Fibroblast of upper back skin (primary cell): ENCODE data around the gene C11orf16.
A peak's percentile ranks its signal among the peaks of the same experiment; 100 is the strongest.
"Not testable (repeated sequence)": the region's sequence is repeated elsewhere in the genome, so short reads cannot be mapped to it uniquely, and the experiment has no call there.

ENCODE experiments used
- DNase-seq: peaks from one replicate; pipeline ENCODE4 v3.0.0-alpha.2; 2013

The C11orf16 gene

DNA sequence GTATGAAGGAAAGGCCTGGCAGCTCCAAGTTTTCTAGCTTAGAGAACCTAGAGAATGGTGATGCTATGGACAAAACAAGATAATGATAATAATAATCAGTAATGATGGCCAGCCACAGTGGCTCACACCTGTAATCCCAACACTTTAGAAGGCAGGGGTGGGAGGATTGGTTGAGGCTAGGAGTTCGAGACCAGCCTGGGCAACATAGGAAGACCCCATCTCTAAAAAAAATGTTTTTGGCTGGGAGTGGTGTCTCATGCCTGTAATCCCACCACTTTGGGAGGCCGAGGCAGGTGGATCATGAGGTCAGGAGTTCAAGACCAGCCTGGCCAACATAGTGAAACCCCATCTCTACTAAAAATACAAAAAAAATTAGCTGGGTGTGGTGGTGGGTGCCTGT is 3.0 kb upstream of the C11orf16 start:
- not testable (repeated sequence) for DNase-seq

DNA sequence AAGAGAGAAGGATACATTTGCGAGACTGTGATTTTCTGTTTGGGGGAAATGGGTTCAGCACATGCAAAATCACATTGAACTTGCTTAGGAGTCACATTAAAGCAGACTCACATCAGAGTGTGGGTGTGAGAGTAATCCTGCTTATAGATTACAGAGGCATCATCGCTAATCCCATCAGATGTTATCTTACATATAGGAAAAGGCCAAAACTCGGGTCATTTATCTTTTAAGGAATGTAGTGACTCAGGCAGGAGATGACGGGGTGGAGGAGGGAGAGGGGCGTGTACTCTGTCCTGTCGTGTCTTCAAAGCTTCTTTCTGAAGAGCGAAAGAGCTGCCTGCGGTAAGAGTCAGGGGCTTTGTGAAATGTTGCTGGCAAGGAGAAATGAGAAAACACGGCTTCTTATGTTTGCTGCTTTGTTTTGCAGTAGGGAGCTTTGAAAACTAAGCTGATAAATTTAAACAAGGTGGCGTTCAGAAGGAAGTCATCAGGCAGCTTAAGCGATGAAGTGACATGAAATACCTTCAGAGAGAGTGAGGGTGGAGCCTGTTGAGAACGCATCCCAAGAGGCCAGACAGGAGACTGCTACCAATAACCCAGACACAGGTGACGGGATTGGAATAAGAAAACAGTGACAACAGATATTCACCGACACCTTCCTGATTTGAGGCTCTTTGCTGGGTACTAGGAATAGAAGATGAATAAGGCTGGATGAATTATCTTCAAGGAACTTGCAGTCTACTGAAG is 2.2 kb upstream of the C11orf16 start:
- peak; percentile 93 for DNase-seq

DNA sequence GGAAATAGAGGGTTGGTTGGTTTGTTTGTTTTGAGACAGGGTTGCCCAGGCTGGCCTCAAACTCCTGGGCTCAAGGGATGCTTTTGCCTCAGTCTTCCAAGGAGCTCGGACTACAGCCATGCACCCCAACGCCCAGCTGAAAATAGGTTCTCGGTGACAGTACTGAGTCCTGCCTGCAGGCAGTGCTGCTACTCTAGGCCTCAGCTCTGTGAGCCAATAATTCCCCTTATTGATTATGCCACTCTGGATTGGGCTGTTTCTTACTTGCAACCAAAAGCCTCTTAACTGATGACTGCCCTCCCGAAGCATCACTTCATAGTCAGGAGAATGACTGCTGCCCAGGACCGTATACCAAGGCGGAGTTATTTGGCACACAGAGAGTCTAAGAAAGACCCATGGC is 1.2 kb upstream of the C11orf16 start:
- DNase-seq = no peak

DNA sequence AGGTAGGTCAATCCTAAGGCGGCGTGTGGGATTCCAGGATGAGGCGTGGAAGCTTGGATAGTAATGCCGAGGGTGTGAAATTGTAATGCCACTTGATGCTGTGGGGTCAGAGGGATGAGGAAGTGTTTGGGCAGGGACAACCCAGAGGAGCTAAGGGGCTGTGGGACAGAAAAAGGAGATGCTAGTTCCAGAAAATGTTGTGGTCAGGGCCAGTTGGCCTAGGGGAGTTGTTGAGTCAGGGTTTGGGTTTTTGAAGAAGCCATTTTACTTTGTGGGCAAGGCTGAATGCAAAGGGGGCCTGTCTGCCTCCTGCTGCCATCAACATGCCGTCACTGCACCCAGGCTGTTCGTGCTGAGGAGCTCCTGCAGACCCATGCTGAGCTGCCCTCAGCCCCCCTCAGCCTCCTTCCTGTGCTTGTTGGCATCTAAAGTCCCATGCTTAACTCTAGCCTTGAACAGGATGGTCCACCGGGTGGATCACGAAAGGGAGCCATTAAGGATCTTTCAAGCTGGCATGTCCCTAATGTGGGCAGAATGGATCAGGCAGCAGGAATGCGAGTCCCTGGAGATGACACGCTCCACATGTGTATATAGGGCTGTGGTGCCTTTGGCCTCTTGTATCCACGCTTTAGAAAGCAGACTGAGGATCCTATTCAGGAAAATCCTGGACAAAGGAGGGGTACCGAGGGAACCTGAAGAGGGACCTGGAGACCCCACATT is 2.1 kb downstream of the C11orf16 start:
- no peak for DNase-seq

DNA sequence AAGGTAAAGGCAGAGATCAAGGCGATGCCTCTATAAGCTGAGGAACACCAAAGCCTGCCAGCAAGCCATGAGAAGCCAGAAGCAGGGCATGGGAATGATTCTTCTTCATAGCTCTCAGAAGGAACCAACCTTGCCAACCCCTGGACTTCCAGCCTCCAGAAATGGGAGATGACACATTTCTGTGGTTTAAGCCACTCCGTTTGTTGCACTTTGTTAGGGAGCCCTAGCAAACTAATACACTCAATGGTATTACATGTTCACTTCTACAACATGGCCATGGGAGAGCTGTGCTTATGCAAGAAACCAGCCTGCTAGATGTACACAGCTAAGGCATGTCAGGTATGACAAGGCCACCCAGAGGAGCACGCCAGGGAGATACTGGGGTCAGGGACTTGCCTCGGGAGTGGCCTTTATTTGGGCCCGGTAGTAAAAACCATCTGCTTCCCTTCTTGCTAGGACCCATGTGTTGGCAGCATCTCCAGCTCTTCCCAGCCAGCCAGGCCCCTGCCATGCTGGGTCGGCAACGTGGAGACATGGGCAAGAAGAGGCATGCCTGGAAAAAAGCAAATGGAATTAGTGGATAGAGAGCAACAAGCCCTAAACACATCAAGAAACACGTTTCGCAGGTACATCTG is 3.6 kb downstream of the C11orf16 start:
- DNase-seq = no peak

DNA sequence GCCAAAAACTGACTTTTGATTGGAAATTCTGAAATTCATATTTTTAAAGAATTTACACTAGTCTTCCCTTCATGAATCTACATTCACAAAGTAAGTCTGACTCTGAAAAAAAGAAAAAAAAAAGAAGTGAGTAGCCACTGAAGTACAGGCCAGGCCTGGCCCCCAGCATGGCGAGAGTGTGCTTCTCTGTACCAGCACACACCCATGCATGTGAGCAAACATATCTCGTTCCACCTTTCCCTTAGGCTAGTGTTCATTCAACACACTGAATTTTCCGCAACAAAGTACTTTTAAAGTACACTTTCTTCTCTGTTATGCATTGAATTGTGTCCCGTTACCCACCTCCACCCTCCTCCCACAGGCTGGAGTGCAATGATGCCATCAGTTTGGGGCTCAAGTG is 4.5 kb downstream of the C11orf16 start:
- no peak for DNase-seq

DNA sequence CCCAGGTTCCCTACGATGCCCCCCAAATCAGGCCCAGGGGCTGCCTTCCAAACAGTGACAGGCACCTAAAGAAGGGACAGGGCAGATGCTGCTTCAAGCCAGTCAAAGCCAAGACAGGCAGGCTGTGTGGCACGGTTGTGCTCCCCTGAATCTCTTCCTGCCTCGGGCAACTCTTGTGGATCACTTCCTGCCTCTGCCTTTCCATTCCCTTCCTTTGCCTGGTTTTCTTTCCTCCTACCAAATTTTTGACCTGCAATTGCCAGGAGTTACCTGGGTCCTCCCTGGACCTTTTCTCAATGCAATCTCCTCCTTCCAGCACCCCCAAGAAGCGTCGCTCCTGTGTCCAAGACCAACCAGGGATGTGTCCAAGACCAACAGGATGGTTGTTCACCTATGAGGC is 5.5 kb downstream of the C11orf16 start:
- no peak for DNase-seq

DNA sequence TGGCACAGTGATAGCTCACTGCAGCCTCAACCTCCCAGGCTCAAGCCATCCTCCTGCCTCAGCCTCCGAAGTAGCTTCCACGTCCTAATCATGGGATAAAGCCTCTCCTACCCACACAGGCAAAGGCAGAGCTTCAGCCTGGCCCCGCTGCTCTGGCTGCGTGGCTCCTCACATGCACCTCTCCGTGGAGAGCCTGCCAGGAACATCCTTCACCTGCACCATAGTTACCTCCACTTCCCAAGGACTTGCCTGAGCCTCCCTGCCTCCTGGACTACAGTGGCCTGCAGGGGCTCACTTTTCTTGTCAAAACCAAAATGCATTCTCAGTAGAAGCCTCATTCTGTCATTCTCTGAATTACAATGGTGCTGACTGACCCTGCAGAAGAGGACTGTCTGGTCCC is 6.5 kb downstream of the C11orf16 start:
- DNase-seq = no peak

DNA sequence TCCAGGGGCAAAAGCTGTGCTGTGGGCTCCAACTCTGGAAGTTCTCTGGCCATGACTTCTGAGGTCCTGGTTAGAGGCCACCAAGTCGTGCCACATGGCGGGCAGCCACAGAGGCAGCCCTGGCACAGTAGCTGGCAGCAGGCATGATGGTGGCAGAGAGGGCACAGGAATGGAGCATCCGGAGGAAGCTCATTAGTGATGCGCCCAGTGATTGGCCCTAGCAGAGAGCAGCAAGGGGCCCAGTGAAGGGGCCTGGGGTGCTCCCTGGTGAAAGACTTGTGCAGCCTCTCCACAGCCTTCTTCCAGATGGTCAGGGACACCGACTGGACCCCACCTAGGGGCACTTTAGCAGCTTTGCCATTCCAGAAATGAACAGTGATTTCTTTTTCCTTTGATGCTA is 7.0 kb downstream of the C11orf16 start:
- DNase-seq = no peak

DNA sequence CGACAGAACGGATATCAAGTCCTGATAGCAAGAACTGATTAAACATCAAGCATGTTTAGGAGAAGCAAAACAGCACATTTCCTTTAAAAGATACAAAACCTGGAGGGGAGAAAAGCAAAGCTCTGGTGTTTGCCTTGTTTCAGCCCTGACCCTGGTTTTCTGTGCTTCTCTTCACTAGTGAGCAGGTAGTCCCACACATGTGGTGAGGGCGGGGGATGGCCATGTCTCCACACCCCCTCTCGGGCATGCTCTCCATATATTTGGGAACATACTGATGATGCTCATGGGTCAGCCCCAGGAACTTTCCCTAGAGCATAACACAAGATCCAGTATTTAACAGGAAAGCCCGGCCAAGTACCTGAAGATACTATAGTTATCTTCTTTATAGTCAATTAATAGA is 10.1 kb downstream of the C11orf16 start:
- no peak for DNase-seq

DNA sequence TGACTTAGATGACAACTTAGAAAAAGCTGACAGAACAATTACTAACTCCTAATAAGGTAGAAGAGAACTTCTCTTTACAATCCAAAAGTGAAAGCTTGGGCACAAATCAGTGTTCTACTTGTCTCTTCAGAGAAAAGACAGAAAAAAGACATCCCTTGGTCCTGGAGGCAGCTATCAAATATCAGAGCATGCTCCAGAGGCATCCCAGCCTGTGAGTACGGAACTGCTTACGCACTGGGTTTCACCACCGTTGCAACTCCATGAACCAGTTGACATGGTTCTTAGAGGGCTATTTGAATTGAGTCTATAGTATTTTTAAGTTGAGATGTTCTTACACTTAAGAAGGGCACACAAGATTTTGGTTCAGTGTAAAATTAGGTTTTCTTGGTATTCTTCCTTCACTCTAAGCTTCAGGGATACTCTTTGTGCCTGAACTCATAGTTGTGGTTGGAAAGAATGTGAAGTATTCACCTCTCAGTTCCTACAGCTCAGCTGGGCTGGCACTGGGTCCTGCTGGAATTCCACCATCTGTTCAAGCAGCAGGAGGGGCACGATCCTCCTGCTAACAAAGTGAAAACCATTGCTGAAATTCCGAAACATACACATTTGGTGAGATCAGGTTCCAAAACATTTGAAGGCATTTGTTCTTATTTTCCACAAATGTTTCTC is 15.5 kb downstream of the C11orf16 start:
- DNase-seq = peak; percentile 96

DNA sequence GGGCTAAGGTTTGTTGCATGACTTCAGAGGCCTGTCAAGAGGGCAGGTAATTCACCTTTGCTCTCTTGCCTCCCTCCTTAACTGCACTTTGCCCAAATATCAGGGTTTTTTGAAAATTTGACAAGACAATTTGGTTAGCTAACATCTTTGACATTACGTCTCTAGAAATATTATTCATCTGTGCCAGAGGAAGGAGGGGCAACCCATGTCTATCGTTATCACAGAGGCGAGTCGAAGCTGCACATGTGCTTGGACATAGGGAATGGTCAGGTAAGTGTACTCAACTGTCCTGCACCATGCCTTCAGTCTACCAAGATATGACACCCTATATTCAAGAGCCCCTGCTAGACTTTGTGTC is 18.1 kb downstream of the C11orf16 start:
- no peak for DNase-seq

DNA sequence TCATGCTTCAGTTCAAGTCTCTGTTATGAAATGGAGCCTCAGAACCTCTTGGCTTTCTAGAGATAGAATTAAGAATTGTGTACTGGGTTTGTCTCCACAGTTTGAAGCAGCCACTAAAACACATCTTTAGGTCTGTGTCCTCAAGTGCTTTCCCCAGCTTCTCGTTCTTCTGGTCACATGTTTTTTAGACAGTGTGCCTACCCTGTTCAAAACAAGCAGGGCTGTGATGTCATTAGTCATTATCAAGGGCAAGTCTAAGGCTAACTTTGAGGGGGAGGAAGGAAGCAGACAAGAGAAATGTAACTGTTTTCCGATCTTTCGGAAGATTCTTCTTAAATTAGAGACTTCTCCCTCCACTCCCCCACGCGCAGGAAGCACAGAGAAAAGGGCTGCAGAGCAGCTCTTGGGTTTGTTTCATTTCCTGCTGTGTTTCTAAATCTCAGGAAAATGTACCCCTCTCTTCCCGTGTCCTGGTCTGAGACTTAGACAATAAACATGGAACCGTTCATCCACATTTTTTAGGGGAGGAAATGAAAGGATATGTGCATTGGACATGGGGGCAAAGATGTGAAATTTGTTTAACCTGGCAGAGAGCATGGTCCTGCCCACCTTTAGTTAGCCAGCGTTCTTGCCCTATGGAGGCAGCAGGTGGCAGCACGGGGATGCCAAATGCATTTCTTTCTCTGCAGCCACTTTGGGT is 18.6 kb downstream of the C11orf16 start:
- peak; percentile 47 for DNase-seq

DNA sequence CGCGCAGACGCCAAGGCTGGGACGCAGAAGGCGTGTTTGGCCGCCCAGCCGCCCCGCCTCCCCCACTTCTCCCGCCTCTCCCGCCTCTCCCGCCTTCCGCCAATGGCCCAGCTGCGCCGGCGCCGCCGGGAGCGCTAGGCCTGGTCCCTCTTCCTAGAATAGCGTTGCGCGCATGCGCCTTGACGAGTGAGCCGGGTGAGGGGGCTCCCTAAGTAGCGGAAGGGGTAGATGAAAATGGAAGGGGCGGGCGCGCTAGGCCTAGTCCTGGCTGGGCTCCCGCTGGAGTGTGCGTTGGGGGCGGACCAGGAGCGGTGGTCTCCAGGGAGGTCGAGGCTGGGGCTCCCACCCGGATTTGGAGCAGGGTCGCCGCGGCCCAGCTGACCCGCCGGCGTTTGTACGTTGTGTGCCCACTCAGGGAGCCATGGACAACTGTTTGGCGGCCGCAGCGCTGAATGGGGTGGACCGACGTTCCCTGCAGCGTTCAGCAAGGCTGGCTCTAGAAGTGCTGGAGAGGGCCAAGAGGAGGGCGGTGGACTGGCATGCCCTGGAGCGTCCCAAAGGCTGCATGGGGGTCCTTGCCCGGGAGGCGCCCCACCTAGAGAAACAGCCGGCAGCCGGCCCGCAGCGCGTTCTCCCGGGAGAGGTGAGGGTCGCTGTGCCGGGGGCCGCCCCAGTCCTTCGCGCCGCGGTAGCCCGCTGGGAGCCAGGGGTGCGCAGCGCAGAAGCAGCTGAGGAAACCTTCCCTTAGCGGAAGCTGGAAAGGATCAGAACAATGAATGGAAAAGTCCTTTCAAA is 21.5 kb downstream of the C11orf16 start, which contains the start of gene AKIP1:
TSS of gene AKIP1 (plus strand) at position 161 of the 795 bp plus-strand sequence. CDS start at position 422, 261 bp downstream.
- DNase-seq = peak; percentile 97

DNA sequence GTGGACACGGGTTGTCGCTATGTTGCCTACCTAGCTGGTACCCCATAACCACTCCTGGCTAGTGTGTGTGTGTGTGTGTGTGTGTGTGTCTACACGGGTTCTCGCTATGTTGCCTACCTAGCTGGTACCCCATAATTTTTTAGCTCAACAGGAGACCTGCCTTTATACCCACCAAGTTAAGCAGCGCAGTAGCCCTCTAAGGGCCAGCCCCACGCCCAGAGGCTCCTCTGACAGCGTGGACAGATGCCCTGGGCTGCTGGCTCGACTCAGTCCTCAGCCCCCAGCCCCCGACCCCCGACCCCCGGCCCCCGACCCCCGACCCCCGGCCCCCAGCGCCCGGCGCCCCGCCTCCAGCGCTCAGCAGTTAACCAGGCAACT is 22.1 kb downstream of the C11orf16 start:
- no peak for DNase-seq

DNA sequence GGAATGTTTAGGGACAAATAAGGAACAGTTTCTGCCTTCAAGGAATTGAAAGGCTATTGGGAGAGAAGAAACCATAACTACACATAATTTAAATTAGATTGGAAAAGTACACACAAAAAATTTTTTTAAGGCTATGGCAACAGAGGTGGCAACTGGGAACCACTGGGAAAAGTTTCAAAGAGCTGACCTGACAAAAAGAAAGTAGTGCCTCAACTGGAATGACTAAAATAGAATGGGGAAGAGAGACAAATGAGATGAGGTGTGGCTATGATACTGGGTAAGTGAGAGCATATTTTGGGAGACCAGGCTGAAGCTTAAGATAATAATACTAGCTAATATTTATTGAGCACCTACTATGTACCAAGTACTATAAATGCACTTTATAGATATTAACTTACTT is 24.6 kb downstream of the C11orf16 start:
- no peak for DNase-seq

DNA sequence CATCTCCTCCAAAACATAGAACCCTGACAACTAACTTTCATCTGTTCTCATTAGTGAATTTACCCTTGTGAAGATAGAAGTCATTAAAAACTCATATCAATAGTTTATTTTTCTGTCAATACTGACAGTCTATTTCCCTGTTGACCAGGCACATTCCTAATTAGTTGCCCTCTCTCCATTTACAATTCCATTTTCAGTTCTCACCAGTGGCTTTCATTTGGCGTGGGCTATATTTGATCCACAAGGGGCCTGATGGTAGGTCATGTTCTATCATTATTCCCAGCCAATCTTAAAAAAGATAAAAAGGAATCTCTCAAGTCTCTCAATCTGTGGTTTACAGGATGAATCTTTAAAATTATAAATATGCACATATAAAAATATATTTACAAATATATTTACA is 25.6 kb downstream of the C11orf16 start:
- DNase-seq = no peak

DNA sequence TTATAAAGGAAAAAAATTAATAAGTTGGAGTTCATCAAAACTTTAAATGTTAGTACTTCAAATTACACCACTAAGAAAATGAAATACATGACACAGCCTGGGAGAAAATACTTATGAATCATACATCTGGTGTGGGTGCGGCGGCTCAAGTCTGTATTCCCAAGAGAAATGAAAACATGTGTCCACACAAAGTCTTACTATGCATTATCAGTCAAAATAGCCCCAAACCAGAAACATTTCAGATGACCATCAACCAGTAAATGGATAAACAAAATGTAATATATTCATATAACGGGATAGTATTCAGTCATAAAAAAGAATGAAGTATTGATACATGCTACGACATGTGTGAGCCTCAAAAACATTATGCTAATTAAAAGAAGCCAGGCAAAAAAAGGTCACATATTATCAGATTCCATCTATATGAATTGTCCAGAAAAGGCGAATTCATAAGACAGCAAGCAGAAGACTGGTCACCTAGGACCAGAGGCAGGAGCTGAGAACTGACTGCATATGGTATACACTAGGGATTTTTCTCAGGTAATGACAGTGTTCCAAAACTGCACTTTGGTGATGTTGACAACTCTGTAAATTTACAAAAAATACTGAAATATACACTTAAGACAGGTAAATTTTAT is 27.1 kb downstream of the C11orf16 start:
- peak; percentile 87 for DNase-seq

DNA sequence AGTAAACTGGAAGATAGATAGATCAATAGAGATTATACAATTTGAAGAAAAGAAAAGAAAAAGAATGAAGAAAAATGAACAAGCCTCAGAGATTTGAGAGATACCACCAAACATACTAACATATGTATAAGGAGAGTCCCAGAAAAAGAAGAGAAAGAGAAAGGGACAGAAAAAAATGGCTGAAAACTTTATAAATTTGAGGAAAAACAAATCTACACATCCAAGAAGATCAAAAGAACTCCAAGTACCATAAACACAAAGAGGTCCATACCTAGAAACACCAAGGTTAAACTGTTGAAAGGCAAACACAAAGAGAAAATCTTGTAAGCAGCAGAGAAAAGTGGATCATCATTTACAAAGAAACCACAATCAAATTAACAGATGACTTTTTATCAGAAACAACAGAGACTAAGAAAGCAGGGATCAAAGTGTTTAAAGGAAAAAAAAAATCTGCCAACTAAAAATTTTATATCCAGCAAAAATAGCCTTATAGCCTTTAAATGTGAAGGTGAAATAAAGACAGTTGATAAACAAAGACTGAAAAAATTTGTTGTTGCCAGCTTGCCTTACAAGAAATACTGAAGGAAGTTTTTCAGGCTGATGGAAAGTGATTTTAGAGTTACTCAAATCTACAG is 33.5 kb downstream of the C11orf16 start:
- no peak for DNase-seq

DNA sequence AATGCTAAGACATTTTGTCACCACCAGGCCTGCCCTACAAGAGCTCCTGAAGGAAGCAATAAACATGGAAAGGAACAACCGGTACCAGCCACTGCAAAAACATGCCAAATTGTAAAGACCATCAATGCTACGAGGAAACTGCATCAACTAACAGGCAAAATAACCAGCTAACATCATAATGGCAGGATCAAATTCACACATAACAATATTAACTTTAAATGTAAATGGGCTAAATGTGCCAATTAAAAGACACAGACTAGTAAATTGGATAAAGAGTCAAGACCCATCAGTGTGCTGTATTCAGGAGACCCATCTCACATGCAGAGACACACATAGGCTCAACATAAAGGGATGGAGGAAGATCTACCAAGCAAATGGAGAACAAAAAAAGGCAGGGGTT is 41.6 kb downstream of the C11orf16 start:
- not testable (repeated sequence) for DNase-seq

DNA sequence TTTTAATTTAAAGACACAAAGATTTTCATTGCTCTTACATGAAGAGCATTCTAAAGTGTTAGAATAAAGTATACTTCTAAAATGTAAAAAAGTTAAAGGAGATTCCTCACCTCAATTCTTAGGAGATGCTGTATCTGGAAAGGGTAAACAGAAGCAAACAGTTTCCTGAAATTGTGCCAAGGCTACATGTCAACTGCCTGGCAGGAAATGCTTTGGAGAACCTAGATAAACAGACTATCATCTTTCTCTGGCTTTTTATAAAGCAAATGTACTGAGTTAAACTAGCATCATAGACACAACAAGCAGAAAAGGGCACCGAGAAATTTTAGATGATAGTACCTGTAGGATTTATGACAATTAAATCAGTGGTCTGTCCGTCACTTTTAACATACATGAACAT is 46.4 kb downstream of the C11orf16 start:
- DNase-seq = no peak
